ENCODE results near the gene MEPE.

MEPE gene

GRCh38 chr4:87819281-87819919, 13.4 kb upstream of the MEPE start:
- Histone ChIP-seq H3K27ac (ENCODE audit: extremely low read depth, low read depth, low read length) (no peak overlapping the region), H3K4me1 (ENCODE audit: control insufficient read depth, insufficient read depth, low read length) (no peaks in the 10 kb centered on the region), H3K9me3 (ENCODE audit: control insufficient read depth, insufficient read depth, low read depth, low read length) (no peaks in the 10 kb centered on the region), H3K4me3 (ENCODE audit: low read depth, low read length) (no peak overlapping the region), H3K36me3 (ENCODE audit: control insufficient read depth in 2 of 2, insufficient read depth in 1 of 2, low read length in 2 of 2) (no peaks in the 10 kb centered on the region)
- ChIA-PET CTCF (interaction anchor here (1.6 kb wide), 1 partner anchor 30 kb away, joined by 4 read pairs; no protein-coding TSS in a partner anchor), POLR2A (no interaction called here)
- no peak for TF ChIP-seq ZNF791 (tag by site-specific recombination; IDR thresholded peaks at IDR 0.05)
- TF ChIP-seq ZNF398 (tag by site-specific recombination; IDR thresholded peaks at IDR 0.05): no peak
- TF ChIP-seq ZNF148 (tag by site-specific recombination; IDR thresholded peaks at IDR 0.05; ENCODE audit: borderline replicate concordance): no peak
- no peak for TF ChIP-seq ZXDB (tag by site-specific recombination; IDR thresholded peaks at IDR 0.05)
- no peak for TF ChIP-seq ZNF701 (tag by site-specific recombination; IDR thresholded peaks at IDR 0.05)
- no peak for TF ChIP-seq ZNF112 (tag by site-specific recombination; IDR thresholded peaks at IDR 0.05)
- TF ChIP-seq FEZF1 (tag by site-specific recombination; IDR thresholded peaks at IDR 0.05): no peak
- TF ChIP-seq ZNF335 (tag by site-specific recombination; conservative IDR thresholded peaks at IDR 0.05): no peak
- TF ChIP-seq ZBTB10 (tag by site-specific recombination; IDR thresholded peaks at IDR 0.05): no peak
- no peak for TF ChIP-seq ZBTB21 (tag by site-specific recombination; IDR thresholded peaks at IDR 0.05)
- no peak for TF ChIP-seq ZNF571 (tag by site-specific recombination; IDR thresholded peaks at IDR 0.05)
- TF ChIP-seq MZF1 (tag by site-specific recombination; IDR thresholded peaks at IDR 0.05; ENCODE audit: borderline replicate concordance): no peak
- no peak for TF ChIP-seq ZNF549 (tag by site-specific recombination; IDR thresholded peaks at IDR 0.05)
- TF ChIP-seq EGR2 (tag by site-specific recombination; IDR thresholded peaks at IDR 0.05; ENCODE audit: low read depth): no peak
- no peak for TF ChIP-seq ZBTB1 (tag by site-specific recombination; IDR thresholded peaks at IDR 0.05)

- POLR2A ChIA-PET: no interaction called here
- TF ChIP-seq ZBTB7A (tag by site-specific recombination; IDR thresholded peaks at IDR 0.05; ENCODE audit: low read depth) (no peak), ZNF221 (tag by site-specific recombination; IDR thresholded peaks at IDR 0.05; ENCODE audit: borderline replicate concordance) (no peak), ZNF211 (tag by site-specific recombination; IDR thresholded peaks at IDR 0.05; ENCODE audit: low read depth) (no peak), ZNF404 (tag by site-specific recombination; IDR thresholded peaks at IDR 0.05) (no peak)
- Histone ChIP-seq H3K4me1 (ENCODE audit: control insufficient read depth, insufficient read depth, low read length) (no peaks in the 10 kb centered on the region), H3K36me3 (ENCODE audit: control insufficient read depth in 2 of 2, insufficient read depth in 1 of 2, low read length in 2 of 2) (no peaks in the 10 kb centered on the region), H3K27ac (ENCODE audit: extremely low read depth, low read depth, low read length) (no peak overlapping the region), H3K9me3 (ENCODE audit: control insufficient read depth, insufficient read depth, low read depth, low read length) (no peaks in the 10 kb centered on the region), H3K4me3 (ENCODE audit: low read depth, low read length) (no peak overlapping the region)
- CTCF ChIA-PET: interaction anchor here (1.6 kb wide), 1 partner anchor 26 kb away, joined by 5 read pairs; no protein-coding TSS in a partner anchor
Measured at GRCh38 chr4:87823200-87823599, 9.6 kb upstream of the MEPE start.

Measured in HEK293 (cell line).